Activated T-cell treated with anti-CD3 and anti-CD28 coated beads for 48 hours (primary cell): ENCODE results near the gene ENOX1.

Experiments used
- DNase-seq: peaks from one replicate; pipeline ENCODE4 v3.0.0-alpha.2; 2020; ENCODE audit warnings: low read depth

Gene ENOX1

GRCh38 chr13:43251961-43252360 is 534.8 kb downstream of the ENOX1 start:
- no peak for DNase-seq

GRCh38 chr13:43246382-43246781 is 540.4 kb downstream of the ENOX1 start:
- no peak for DNase-seq

GRCh38 chr13:43245374-43245964 is 541.3 kb downstream of the ENOX1 start:
- DNase-seq, result no peak

- DNase-seq, result no peak
These were observed 542.3 kb downstream of the ENOX1 start for GRCh38 chr13:43244481-43244880.

- DNase-seq, result no peak
These were observed 543.1 kb downstream of the ENOX1 start for GRCh38 chr13:43243711-43244110.

- no peak for DNase-seq
These were observed 544.7 kb downstream of the ENOX1 start for GRCh38 chr13:43242040-43242439.

- no peak for DNase-seq
These were observed 546.5 kb downstream of the ENOX1 start for GRCh38 chr13:43240278-43240677.

GRCh38 chr13:43239275-43239840 is 547.4 kb downstream of the ENOX1 start:
- DNase-seq, result no peak

- no peak for DNase-seq
These were observed 548.3 kb downstream of the ENOX1 start for GRCh38 chr13:43238341-43239083.

- DNase-seq, result no peak
These were observed 549.2 kb downstream of the ENOX1 start for GRCh38 chr13:43237616-43238015.

GRCh38 chr13:43235028-43235427 is 551.7 kb downstream of the ENOX1 start:
- no peak for DNase-seq

- DNase-seq, result no peak
These were observed 553.9 kb downstream of the ENOX1 start for GRCh38 chr13:43232873-43233265.

- no peak for DNase-seq
These were observed 554.5 kb downstream of the ENOX1 start for GRCh38 chr13:43232144-43232872.

- DNase-seq, result no peak
These were observed 555.8 kb downstream of the ENOX1 start for GRCh38 chr13:43230989-43231388.

GRCh38 chr13:43229506-43229905 is 557.3 kb downstream of the ENOX1 start:
- DNase-seq, result no peak

- DNase-seq, result no peak
These were observed 559.1 kb downstream of the ENOX1 start for GRCh38 chr13:43227721-43228120.

GRCh38 chr13:43223216-43223615 is 563.6 kb downstream of the ENOX1 start:
- DNase-seq, result no peak

- no peak for DNase-seq
These were observed 564.7 kb downstream of the ENOX1 start for GRCh38 chr13:43222086-43222485.

- no peak for DNase-seq
These were observed 565.2 kb downstream of the ENOX1 start for GRCh38 chr13:43221611-43222010.

GRCh38 chr13:43220873-43221595 is 565.7 kb downstream of the ENOX1 start:
- no peak for DNase-seq

GRCh38 chr13:43214124-43214523 is 572.6 kb downstream of the ENOX1 start:
- no peak for DNase-seq

- DNase-seq, result no peak
These were observed 579.9 kb downstream of the ENOX1 start for GRCh38 chr13:43206838-43207237.
